GM12873 (cell line): Measurements from ENCODE around the gene LURAP1L.

Source experiments
- TF ChIP-seq, protein P1 (sequence below): IDR thresholded peaks from 2 replicates; pipeline ENCODE4 v1.5.1; 2012; ENCODE audit warnings: low read depth, mild to moderate bottlenecking, moderate library complexity, low read length, control low read depth; ENCODE audit not compliant: insufficient read depth; ENCODE audit errors: missing control alignments

Gene LURAP1L

DNA sequence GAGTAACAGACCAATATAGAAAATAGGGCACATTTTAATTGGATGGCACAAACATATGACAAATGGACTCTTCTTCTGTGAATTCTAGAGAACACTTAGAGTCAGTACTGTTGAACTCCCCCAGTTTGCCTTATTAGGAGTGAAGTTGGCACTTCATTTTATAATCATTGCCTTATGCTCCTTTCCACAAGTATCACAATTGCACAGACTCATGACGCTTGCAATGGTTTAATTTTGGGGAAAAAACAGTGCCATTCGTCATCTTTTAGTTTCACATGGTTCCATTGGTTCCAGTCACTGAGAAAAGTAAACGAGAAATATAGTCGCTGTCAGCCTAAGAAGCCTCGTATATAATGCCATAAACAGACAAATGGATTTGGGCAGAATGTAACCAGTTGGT is 71.2 kb downstream of the LURAP1L start:
- TF ChIP-seq, protein P1, sequence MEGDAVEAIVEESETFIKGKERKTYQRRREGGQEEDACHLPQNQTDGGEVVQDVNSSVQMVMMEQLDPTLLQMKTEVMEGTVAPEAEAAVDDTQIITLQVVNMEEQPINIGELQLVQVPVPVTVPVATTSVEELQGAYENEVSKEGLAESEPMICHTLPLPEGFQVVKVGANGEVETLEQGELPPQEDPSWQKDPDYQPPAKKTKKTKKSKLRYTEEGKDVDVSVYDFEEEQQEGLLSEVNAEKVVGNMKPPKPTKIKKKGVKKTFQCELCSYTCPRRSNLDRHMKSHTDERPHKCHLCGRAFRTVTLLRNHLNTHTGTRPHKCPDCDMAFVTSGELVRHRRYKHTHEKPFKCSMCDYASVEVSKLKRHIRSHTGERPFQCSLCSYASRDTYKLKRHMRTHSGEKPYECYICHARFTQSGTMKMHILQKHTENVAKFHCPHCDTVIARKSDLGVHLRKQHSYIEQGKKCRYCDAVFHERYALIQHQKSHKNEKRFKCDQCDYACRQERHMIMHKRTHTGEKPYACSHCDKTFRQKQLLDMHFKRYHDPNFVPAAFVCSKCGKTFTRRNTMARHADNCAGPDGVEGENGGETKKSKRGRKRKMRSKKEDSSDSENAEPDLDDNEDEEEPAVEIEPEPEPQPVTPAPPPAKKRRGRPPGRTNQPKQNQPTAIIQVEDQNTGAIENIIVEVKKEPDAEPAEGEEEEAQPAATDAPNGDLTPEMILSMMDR: no peak

DNA sequence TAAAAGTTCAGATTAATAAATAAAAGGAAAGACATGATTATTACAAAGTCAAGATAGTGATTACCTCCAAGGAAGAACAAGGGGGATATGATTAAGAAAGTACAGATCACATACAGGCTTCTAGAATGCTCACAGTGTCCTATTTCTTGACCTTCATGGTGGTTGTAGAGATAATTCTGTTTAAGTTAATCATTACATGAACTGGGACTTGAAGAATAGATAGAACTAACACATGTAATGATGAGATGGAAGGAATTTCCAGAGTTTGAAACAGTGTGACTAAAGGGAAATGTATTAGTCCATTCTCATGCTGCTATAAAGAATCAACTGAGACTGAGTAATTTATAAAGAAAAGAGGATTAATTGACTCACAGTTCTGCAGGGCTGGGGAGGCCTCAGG is 72.7 kb downstream of the LURAP1L start:
- TF ChIP-seq, protein P1: no peak

DNA sequence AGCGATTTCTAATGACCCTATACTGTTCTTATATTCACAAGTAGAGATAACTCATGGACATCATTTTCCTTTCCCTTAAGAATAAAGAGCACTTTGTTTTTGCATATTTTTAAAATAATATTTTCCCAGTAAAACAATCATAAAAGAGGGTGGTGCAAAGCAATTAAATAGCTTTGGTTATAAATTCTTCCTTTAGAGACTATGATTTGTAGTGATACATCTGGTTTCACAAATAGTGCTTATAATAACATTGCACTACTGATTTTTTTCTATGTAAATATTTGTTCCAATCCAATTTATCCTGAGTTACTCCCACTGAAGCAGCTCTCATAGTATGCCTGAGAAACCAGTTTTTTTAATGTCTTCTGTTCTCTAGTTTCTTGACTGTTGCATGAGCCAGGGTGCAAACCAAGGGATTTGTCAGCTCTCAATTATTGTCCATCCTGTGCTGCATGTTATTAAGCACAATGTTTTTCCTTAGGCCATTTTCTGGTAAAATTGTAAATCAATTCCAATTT is 74.7 kb downstream of the LURAP1L start:
- TF ChIP-seq, protein P1: no peak

DNA sequence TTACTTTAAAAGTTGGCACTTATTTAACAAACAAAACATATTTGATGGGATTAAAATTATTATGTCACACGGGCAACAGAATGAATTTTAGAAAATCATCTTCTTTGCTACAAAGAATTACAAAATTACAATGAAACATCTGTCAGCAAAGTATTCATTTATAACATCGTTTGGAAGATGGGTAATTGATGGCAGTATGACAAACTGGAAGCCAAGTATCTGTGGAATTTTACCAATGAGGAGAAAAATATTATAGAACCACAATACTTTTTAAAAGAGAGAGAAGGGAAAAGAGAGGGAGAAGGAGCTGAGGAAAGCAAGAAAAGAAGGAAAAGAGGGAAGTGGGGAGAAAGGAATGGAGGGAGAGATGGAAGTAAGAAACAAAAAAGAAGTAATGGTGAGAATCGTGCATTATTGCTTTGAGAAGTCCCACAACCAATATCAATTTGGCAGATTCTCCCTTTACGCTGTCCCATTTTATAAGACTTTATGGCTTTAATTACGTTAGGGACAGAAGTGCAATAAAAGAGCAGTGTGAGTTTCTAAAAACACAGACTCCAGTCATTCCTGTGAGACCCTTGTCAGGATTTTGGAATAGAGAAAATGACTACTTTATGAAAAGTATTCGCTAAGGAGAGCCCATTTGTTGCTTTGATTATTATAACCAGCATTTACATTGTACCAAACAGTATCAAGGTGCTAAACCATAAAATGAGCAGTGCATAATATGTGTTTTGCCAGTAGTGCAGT is 76.7 kb downstream of the LURAP1L start:
- TF ChIP-seq, protein P1: no peak

DNA sequence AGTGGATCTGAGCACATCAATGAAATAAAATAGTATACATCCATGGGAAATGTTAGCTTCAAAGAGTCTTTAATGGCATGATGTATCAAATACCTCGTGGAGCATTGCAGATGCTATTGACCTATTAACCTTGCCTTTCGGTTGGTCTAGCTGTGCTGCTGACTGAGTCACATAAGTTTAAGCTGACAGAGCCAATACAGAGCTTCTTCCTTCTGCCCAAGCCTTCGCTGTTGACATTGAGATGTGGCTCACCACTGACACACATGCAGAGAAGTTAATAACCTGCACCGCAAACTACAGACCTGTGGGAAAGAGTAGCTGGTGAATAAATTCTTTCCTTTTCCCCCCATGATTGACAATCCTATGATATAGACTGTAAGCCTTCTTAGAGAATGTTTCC is 78.2 kb downstream of the LURAP1L start:
- TF ChIP-seq, protein P1: no peak

DNA sequence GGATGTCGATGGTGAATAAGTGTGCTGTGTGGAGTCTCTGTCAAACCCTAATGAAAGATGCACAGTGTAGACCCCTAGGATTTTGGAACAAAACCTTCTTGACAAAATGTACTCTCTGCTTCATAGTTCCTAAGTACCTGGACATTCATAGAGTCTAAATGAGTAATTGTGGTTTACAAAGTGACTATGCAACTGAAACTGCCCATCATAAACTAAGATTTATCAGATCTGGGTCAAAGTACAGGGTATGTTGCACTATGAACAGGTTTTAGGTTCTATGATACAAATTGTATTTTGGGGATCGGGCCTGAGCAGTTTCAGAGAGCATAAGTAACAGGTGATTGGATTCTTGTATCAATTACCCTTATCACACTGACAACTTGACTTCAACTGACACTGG is 79.4 kb downstream of the LURAP1L start:
- TF ChIP-seq, protein P1: no peak

DNA sequence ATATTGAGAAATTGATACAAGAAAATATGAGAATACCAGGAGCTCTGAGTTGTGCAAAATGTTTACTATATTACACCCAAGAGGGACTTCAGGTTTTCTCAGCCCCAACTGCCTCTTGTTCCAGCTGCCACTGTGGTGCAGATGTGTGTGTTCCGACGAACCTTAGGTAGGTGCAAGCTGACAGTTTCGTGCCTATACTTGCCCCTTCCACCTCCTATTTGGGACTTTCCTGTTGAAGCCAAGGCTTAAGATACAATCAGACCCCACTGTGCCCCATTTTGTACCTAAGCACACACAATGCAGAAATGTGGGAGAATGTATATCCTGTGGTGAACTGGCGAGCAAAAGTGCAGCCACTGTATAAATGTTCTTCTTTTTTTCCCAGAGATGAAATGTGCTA is 80.2 kb downstream of the LURAP1L start:
- TF ChIP-seq, protein P1: no peak
